ENCODE measurements around the gene IGDCC3.

GRCh38 chr15:65386376-65386775 lies 8.6 kb upstream of the IGDCC3 start:
- TF ChIP-seq RAD21 (IDR thresholded peaks at IDR 0.05 in 1 of 2, conservative IDR thresholded peaks at IDR 0.05 in 1 of 2; ENCODE audit: low read depth in 2 of 2, low read length in 2 of 2) (no peak), SIN3A (conservative IDR thresholded peaks at IDR 0.05 in 1 of 2, IDR thresholded peaks at IDR 0.05 in 1 of 2; ENCODE audit: low read depth in 1 of 2, low read length in 2 of 2) (no peak), CTCF (IDR thresholded peaks at IDR 0.05; ENCODE audit: control extremely low read depth in 1 of 3, insufficient read depth in 1 of 3, low read depth in 1 of 3, low read length in 3 of 3) (no peak), KDM5A (IDR thresholded peaks at IDR 0.05; ENCODE audit: low read length) (no peak), TAF1 (IDR thresholded peaks at IDR 0.05; ENCODE audit: low read depth, low read length) (no peak), POLR2AphosphoS5 (IDR thresholded peaks at IDR 0.05; ENCODE audit: low read depth, low read length) (no peak), POLR2A (IDR thresholded peaks at IDR 0.05; ENCODE audit: control extremely low read depth in 1 of 2, low read depth in 2 of 2, low read length in 2 of 2) (no peak), SP1 (IDR thresholded peaks at IDR 0.05; ENCODE audit: low read depth, low read length) (no peak)

Measured in H1 (cell line).